NCI-H446 treated with DMSO at 0.1 percent for 48 hours (cell line): ENCODE results near the gene CEBPE.
"Not testable (repeated sequence)": the region's sequence is repeated elsewhere in the genome, so short reads cannot be mapped to it uniquely, and the experiment has no call there.

Source experiments
- DNase-seq: peaks from one replicate; lab custom pipeline; 2025; lab: John Stamatoyannopoulos, UW

Gene CEBPE

DNA sequence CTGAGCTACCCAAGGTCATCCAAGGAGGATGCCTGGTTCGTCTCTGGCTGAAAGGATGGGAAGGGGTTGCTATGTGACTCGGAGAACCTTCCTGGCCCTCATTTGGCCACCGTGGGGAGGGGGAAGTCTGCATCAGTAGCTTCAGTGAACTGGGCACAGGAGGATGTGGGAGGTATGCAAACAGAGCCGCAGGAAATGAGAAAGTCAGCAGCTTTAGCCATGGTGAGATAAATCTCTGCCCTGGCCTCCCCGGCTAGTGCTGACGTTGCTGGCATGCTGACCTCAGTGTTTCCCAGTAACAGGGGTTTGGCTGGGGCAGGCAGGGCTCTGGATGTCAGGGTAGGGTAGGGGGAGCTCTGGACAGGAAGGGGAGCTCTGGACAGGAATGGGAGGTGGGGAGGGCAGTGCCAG is 2.3 kb upstream of the CEBPE start:
- DNase-seq: no peak

DNA sequence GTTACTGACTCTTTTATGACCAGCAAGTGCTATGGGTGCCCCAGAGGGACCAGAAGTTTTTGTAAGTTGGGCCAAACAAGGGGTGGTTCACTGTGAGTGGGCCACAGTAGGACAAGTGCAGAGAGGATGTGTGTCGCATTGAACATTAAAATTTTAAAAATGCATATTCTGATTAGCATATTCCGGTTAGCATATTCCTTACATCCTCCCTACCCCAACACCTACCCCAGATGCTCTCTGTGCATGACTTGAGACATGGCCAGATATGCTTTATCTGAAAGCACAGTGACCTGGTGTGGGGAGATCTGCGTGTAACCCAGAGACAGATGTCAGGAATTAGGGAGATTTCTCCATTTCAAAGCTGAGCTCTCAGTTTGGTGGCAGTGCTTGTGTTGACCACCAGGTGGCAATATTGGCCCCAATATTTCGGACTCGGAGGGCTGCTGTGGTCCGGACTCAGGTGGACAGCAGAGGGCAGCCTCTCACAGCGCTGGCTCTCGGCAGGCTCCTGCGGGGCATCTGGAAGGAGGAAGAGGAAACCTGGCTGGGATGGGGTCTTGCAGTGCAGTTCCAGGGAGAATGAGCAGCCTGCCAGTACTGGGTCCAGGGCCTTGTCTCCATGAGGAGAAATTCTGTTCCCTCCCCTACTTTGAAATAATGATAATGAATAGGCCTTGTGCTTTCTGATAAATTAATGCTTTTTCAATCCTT is 1.6 kb upstream of the CEBPE start:
- DNase-seq: peak; percentile 69

DNA sequence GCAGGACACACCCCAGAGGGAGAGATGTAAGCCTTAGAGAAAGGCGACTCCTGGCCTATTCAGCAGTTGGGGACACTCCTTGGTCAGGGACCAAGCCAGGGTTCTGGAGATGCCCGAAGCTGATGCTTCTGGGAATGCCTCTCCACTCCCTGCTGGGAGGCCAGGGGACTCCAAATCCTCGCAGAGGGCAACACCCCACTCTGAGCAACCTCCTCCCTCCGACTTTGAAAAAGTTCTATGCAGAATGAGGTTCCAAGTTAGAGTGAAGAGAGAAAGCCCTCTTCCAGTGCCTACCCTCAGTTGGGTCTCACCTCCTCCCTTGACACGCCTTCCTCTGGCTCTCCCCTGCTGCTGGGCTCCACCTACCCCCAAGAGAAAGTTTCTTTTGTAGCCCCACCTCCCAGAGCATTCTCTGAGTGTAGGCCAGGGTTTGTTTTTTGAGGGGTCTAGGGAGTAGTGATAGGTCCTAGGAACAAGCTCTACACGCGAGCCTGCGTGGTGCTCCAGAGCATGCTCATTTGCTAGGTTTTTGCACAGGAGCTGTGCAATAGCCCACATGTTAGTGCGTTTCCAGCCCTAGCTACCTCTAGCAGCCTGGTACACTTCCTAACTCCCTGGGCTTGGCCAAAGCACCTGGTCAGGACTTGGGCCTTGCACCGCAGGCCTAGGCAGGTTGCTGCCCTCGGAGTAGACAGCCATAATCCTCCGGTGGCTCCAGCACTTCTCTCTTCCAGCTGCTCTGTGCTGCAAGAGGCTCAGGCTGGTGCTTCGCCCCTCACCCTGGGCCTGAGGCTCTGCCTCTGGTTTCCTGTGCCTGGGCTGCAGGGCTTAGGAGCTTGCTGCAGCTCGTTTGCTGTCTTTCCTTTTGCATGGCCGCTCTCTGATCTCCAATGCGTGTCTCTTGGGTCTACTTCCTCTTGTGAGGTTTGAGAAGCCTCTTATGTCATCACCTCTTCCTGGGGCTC is 590 bp upstream of the CEBPE start:
- DNase-seq: no peak

DNA sequence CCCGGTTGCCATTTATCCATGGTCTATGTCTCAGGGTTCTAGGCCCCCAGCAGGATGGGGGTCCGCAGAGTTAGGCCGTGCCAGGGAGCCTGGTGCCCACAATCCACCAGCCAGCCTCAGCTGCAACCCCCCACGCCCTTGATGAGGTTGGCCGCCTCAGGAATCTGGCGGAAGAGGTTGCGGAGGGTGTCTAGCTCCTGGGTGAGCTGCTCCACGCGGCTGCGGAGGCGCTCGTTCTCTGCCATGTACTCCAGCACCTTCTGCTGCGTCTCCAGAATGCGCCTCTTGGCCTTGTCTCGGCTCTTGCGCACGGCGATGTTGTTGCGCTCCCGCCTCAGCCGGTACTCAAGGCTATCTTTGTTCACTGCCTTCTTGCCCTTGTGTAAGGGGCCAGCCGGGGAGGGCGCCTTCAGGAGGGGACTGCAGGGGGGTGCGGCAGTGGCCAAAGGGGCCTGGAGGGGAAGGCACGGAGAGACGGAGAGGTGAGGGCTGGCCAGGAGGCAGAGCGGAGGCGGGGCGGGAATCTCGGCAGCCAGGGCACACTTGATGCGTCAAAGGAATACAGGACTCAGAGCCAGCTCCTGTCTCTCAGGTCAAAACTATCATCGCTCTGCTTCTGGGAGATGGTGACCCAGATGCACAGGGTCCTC is 1.6 kb downstream of the CEBPE start:
- DNase-seq: no peak

DNA sequence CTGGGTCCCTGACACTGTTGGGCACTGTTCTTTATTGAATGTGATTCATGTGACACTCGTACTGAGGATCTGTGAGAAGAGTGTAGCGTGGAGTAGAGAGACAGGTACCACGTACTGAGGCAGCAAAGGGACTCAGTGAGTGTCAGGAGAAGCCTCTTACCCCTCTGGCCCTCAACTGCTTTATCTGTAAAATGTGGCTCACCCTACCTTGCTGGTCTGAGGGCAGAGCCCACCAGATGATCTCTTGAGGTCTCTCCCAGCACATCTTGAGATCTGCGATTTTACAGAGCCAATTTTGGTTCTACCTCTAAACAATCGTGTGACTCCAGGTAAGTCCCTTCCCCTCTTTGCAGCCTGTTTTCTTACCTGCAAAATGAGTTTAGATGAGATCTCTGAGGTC is 3.1 kb downstream of the CEBPE start:
- DNase-seq: no peak

DNA sequence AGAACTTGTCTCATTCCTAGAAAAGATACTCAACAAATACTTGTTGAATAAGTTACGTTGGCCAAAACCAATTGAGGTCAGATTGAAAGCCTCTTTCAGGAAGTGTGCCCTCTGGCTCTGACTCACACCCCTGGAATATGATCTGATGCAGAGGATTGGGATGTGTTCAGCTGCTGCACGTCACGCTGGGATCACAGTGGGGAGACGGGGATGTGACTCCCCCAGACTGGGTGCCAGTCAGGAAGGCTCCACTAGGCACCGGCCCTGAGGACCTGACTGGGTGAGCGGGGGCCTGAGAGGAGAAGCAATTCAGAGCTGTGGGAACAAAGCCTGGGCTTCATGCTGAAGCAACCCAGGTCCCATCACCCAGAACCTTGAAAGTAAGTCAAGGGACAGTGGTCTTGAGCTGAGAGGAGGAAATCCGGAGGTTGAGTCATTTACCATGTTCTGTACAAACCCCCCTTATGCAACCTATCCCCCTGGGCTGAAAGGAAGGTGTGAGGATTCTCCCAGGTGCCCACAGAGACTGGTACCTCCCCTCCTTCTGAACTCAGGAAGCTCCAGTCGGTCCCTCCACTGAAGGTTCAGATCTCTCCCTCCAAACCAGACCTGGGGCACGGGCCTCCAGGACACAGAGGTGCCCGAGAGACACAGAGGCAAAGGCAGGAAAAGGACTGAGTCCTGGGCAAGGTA is 3.9 kb downstream of the CEBPE start:
- DNase-seq: no peak

DNA sequence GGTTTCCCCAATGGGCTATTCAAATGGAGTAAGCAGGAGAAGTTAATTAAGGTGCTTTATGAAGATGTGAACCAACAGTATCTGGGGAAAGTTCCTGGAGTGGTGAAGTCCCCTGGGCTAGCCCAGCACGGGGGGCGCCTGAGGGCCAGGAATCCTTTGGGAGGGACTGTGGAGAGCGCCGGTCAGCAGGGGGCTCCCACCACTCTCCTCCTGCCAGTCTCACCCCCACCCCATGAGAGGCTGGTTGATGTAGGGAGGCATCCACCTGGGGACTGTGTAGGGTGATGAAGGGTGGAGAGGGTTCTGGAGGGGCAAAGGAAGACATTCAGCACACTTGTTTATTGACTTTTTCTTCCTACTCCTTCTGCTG is 4.4 kb downstream of the CEBPE start:
- no peak for DNase-seq

DNA sequence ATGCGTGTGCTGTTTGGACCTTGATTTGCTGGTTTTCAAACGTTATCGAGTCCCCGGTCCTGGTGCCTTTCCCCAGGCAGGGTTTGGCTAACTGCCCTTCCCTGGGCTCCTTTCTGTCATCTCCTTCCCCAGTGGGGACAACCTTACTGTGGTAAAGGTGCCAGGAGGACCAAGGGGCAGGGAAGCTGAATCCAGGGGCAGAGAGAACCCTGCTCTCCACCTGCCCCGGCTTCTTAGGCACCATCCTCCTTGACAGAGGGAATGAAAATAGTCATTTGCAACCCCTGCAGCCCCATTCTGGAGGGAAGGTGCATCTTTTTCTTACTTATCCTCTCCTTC is 5.0 kb downstream of the CEBPE start:
- DNase-seq: no peak

DNA sequence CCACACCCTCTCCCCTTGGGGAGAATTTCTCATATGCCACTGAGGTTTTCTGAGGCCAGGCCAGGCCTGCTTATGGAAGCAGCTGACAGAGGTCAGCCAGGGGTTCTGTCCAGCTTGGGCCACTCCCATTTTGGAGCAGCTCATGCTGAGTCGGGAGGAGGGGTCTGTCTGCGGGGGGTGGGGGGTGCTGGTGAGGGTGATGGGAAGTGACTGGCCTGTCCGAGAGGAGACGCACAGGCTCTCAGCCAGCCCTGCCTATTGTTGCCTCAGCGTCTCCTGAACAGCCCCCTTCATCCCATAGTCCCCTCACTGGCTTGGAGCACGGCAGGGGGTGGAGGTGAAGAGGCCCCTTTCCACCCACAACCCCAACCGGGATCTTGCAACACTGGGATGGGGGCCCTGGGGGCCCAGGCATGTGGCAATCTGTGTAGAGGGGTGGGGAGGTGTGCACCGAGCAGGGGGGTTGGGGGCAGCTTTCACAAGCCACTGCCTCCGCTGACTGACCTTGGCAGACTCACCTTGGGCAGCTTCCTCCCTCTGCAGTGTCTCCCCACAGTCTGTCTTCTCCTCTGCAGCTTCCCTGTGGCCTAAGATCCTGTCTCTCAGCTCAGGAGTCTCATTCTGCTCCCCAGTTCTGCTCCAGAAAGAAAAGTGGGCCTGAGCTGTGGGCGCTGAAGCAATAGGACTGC is 5.5 kb downstream of the CEBPE start:
- no peak for DNase-seq

DNA sequence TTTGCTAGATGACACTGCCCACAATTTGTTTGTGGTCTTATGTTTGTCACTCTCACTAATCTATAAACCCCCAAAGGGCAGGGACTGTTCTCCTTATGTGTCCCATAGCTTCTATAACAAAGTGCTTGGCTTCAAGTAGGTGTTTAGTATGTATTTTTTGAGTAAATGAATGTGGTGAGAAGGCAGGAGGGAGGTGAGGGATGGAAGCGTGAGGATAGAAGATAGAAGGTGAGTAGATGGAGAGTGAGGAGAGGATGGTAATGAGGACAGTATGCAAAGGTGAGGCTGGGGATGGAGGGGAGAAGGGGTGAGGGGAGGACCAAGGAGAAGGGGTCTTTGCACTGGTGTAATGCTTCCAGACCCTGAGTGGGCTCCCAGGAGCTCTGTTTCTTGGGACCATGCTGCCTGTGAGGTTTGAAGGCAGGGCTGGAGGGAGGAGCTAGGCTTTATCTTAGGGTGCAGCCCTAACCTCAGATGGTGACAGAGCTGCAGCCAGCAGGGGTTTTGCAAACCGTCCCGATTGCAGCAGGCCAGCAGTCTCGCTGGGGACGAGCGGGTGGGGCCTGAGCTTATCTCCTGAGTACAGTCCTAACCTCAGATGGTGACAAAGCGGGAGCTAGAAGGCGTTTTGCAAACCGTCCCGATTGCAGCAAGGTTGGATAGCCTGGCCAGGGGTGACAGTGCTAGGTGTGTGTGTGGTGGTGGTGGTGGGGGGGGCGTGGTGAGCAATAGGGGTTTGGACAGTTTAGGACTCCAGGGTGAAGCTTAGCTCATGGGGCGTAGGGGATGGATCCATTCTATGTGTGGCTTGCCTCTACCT is 6.5 kb downstream of the CEBPE start:
- DNase-seq: no peak

DNA sequence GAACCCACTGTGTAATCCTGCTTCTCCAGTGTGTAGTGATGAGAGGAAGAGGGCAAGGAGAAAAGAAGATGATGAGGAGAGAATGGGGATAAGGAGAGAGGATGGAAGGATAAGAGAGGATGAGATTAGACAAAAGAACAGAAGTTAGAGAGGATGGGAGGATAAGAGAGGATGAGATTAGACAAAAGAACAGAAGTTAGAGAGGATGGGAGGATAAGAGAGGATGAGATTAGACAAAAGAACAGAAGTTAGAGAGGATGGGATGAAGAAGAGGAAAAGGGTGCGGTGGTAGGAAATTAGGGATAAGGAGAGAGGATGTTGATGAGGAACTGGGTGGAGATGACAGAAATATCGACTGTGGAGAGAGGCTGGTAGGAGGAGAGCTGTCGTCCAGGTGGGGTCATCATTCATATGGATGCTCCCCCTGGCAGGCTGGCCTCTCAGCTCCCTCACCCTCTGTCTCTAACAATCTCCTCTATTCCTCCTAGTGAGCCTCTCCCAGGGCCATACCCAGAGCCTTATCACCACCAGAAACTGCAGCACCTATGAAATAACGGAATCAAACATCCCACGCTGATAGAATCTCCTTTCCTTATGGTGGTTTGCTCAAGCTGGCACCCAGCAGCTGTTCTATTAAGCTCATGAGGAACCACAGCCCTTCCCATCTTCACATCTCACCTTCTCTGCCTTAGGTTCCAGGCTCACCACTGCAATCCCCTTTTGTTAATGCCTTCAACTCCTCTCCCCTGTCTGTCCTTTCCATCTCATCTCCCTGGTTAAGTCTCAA is 8.3 kb downstream of the CEBPE start:
- DNase-seq: no peak

DNA sequence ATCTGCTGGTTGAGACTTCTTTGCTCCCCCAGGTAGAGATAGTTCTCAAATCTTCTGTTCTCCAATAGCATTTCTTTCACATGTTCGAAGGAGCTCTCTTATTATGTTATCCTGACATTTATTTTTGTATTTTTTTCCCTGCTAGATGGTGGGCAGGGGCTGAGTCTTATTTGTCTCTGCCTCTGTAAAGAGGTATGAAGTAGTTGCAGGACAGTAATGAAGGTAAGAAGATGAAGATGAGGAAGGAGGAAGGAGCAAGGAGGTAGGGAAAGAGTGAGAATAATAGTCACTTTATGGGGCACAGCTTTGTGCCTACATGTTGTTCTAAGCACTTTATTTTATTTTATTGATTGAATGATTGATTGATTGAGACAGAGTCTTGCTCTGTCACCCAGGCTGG is 9.3 kb downstream of the CEBPE start:
- no peak for DNase-seq

DNA sequence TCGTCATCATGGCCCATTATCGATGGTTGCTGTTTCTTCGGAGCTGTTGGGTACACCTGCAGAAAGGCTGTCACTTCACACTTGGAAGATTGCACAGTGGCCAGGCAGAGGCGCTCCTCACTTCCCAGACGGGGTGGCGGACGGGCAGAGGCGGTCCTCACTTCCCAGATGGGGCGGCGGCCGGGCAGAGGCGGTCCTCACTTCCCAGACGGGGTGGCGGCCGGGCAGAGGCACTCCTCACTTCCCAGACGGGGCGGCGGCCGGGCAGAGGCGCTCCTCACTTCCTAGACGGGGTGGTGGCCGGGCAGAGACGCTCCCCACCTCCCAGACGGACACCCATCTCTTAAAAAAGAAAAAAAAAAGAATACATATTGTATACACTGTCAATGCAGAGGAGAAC is 10.9 kb downstream of the CEBPE start:
- DNase-seq: not testable (repeated sequence)

DNA sequence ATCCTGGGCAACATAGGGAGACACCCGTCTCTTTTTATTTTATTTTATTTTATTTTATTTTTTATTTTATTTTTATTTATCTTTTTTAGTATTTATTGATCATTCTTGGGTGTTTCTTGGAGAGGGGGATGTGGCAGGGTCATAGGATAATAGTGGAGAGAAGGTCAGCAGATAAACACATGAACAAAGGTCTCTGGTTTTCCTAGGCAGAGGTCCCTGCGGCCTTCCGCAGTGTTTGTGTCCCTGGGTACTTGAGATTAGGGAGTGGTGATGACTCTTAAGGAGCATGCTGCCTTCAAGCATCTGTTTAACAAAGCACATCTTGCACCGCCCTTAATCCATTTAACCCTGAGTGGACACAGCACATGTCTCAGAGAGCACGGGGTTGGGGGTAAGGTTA is 11.4 kb downstream of the CEBPE start:
- not testable (repeated sequence) for DNase-seq

DNA sequence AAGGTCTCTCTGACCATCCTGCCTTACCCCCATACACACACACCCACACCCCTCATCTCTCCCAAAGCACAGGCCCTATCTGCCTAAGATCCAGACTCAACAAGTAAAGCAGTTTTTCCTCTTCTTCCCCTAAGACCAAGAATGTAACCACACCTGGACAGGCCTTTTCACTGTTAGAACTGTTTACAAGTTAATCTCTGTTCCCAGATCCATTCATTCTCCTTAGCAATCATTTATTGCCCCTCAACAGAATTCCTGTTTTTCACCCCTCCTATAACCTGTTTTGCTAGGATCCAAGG is 12.4 kb downstream of the CEBPE start:
- DNase-seq: no peak

DNA sequence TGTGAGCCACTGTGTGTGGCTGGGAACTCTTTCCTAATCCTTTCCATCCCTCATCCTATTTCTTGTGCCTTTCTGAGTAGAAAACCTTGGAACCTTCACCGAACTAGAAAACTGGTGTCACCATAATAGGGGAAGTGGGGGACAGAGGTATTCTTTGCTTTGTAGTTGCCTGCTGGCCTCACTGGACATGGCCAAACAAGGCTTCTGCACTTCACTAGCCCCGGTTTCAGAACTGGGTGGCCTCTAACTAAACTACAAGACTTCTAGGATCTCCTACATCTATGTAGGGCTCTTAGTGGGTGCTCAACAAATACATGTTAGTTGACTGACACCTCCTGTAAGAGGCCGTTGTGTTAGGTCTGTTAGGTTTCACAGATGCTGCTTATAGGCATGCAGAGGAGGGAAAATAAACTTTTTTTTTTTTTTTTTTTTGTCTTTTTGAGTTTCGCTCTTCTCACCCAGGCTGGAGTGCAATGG is 13.7 kb downstream of the CEBPE start:
- DNase-seq: no peak

DNA sequence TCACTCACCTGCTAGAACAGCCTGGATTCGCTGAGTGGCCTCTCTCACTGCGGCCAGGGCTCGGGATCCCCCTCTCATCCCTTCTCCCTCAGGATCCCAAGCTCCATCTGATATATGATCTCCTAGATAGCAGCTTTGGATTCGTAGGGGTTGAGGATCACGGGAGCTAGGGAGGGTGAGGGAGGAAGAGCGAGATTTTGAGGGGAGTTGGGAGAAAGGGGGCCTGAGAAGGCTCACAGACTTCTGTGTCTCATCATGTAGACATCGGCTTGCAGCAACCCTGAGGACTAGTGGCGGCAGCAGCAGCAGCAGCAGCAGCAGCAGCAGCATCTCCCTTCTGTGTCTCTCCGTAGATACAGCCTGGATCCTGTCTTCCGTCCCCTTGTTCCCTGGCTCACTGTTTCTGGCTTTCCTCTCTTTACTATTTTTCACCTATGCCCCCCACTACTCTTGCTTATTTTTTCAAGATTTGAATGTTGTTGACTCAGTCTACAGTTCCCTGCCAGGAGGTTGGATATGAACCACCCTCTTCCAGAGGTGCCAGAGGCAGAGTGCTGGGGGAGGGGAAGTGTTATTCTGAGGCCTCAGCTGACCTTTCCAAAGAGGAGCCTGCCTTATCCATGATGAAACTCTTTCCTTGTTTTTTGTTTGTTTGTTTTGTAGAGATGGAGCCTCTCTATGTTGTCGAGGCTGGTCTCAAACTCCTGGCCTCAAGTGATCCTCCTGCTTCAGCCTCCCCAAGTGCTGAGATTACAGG is 14.3 kb downstream of the CEBPE start, which contains the start of gene CIROP:
Gene CIROP, minus strand, starts transcription at position 399 of the 757 bp plus-strand sequence. Its CDS starts 69 bp downstream, at position 330.
- no peak for DNase-seq

DNA sequence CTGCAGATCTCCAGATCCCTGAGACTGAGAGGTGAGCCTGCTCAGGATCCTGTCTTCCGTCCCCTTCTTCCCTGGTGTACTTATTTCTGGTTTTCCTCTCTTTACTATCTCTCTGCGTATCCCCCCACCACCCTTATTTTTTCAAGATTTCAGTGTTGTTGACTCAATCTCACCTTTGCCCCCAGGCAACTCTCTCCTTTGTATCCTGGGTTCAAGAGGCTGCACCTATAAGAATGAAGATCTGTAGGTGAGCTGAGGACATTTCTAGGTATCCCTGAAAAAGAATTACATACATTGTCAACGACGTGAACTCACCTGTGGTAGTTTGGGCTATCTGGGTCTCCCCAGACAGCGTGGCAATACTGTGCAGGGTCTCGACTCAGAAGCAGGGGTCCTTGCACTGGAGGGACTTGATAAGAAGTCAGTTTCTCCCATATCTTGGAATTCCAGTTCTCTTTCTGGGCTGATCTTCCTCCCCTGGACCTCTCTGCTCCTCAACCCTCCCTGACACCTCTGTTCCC is 14.9 kb downstream of the CEBPE start:
- no peak for DNase-seq

DNA sequence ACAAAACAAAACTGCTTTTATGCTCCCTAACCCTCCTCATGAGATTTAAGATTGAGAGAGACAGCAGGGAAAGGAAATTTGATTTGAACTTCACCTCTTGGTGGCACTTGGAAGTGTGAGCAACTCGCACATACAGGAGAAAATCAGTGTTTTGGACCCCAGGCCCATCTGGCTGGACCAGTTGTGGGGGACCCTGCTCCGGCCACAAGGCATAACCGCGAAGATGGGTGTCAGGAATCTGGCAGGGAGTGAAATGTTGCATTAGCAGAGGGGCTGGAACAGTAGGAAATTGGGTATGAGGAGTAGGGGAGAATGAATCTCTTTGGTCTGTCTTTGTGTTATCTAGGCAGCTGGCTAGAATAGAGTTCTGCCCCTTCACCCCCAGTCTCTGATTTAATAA is 15.5 kb downstream of the CEBPE start:
- DNase-seq: no peak
